ACHN (cell line): ENCODE measurements around the gene SELENOF.
A peak's percentile ranks its signal among the peaks of the same experiment; 100 is the strongest.

Experiments used
- DNase-seq: peaks from one replicate; pipeline ENCODE4 v3.0.0-alpha.2; 2015
- in situ Hi-C: cut with HindIII; loops from 2 replicates; pipeline ENCODE4 v1.10.0; 2017; ENCODE audit warnings: low sequenced_read_pairs, low pct_ligation_motif_present, low pct_unique_long_range_greater_than_20kb

Gene SELENOF

GRCh38 chr1:86913896-86914600, at the start of gene SELENOF:
Gene SELENOF, minus strand, starts transcription at chr1:86914126. Its CDS starts 15 bp downstream, at chr1:86914111.
- in situ Hi-C loops: no loop called here
- peak; percentile 99 for DNase-seq

- DNase-seq: no peak
- in situ Hi-C loops: no loop called here
Measured at GRCh38 chr1:86960548-86960947, 46.6 kb upstream of the SELENOF start.

- in situ Hi-C loops: no loop called here
- no peak for DNase-seq
Measured at GRCh38 chr1:86957221-86957620, 43.3 kb upstream of the SELENOF start.

- no peak for DNase-seq
- in situ Hi-C loops: no loop called here
Measured at GRCh38 chr1:86956221-86956620, 42.3 kb upstream of the SELENOF start.

- no peak for DNase-seq
- in situ Hi-C loops: no loop called here
Measured at GRCh38 chr1:86955678-86956077, 41.8 kb upstream of the SELENOF start.

GRCh38 chr1:86953167-86953566, 39.2 kb upstream of the SELENOF start:
- in situ Hi-C loops: no loop called here
- no peak for DNase-seq

GRCh38 chr1:86951430-86951829, 37.5 kb upstream of the SELENOF start:
- in situ Hi-C loops: no loop called here
- DNase-seq: no peak

- DNase-seq: no peak
- in situ Hi-C loops: no loop called here
Measured at GRCh38 chr1:86950712-86951419, 36.9 kb upstream of the SELENOF start.

- in situ Hi-C loops: no loop called here
- no peak for DNase-seq
Measured at GRCh38 chr1:86948212-86948611, 34.3 kb upstream of the SELENOF start.

GRCh38 chr1:86942743-86943142, 28.8 kb upstream of the SELENOF start:
- no peak for DNase-seq
- in situ Hi-C loops: no loop called here

- DNase-seq: no peak
- in situ Hi-C loops: no loop called here
Measured at GRCh38 chr1:86942042-86942441, 28.1 kb upstream of the SELENOF start.

- DNase-seq: no peak
- in situ Hi-C loops: no loop called here
Measured at GRCh38 chr1:86940599-86940998, 26.7 kb upstream of the SELENOF start.

GRCh38 chr1:86939406-86939805, 25.5 kb upstream of the SELENOF start:
- in situ Hi-C loops: no loop called here
- DNase-seq: no peak

- in situ Hi-C loops: no loop called here
- no peak for DNase-seq
Measured at GRCh38 chr1:86938855-86939254, 24.9 kb upstream of the SELENOF start.

- in situ Hi-C loops: no loop called here
- peak; percentile 26 for DNase-seq
Measured at GRCh38 chr1:86938450-86938849, 24.5 kb upstream of the SELENOF start.

GRCh38 chr1:86933562-86934377, 19.8 kb upstream of the SELENOF start:
- DNase-seq: no peak
- in situ Hi-C loops: no loop called here

GRCh38 chr1:86933051-86933450, 19.1 kb upstream of the SELENOF start:
- in situ Hi-C loops: no loop called here
- no peak for DNase-seq

GRCh38 chr1:86928819-86929218, 14.9 kb upstream of the SELENOF start:
- in situ Hi-C loops: no loop called here
- no peak for DNase-seq

- DNase-seq: no peak
Measured at GRCh38 chr1:86926883-86927282, 13.0 kb upstream of the SELENOF start.

More at GRCh38 chr1:86926883-86927282, 13.0 kb upstream of the SELENOF start:
- in situ Hi-C loops: no loop called here
